Activated B cell treated with CpG ODN at 0.5 μM for 24 hours (primary cell): ENCODE data around the gene C11orf65. TPM values are rescaled to one million over a fixed set of nuclear protein-coding genes. Genes with fewer than 3 reads are reported as not detected.

Experiments used
- ATAC-seq: fragments of 200-7000 bp; cut with Tn5 transposase; one replicate; pipeline ENCODE4 v1.10.0; 2021; ENCODE audit warnings: low read depth, mild to moderate bottlenecking, moderate library complexity
- CTCF ChIA-PET: fragments of 350-600 bp; sonication (Branson Sonifier 250); formaldehyde crosslinking; loops from one replicate; lab custom pipeline; 2021; ENCODE audit warnings: antibody characterized with exemption; lab: Charles Lee
- POLR2A ChIA-PET: fragments of 350-600 bp; sonication (Branson Sonifier 250); formaldehyde crosslinking; loops from one replicate; lab custom pipeline; 2021; ENCODE audit warnings: antibody characterized with exemption; lab: Charles Lee
- DNase-seq: peaks from one replicate; pipeline ENCODE4 v3.0.0; 2022
- H3K27ac Mint-ChIP-seq: one replicate; pipeline ENCODE4 v1.8.0; 2020; ENCODE audit warnings: mixed read lengths
- H3K27me3 Mint-ChIP-seq: one replicate; pipeline ENCODE4 v1.8.0; 2021; ENCODE audit warnings: mixed read lengths
- H3K36me3 Mint-ChIP-seq: one replicate; pipeline ENCODE4 v1.8.0; 2021; ENCODE audit warnings: low read depth, mixed read lengths
- H3K4me1 Mint-ChIP-seq: one replicate; pipeline ENCODE4 v1.8.0; 2021; ENCODE audit warnings: mixed read lengths
- H3K4me3 Mint-ChIP-seq: one replicate; pipeline ENCODE4 v1.8.0; 2020; ENCODE audit warnings: mild to moderate bottlenecking, mixed read lengths
- H3K9me3 Mint-ChIP-seq: one replicate; pipeline ENCODE4 v1.8.0; 2020; ENCODE audit warnings: mixed read lengths
- CTCF ChIP-seq: fragments of 200-600 bp; IDR thresholded peaks from one replicate; pipeline ENCODE4 v1.8.0; 2022; ENCODE audit warnings: antibody characterized with exemption, mild to moderate bottlenecking
- intact Hi-C: fragments of 100-400 bp; cut with micrococcal nuclease; formaldehyde crosslinking; loops from one replicate; pipeline ENCODE4 v1.15.1; 2024
- total RNA-seq: library from RNA; stranded (reverse); gene quantifications from 2 replicates; pipeline ENCODE4 v1.2.3, GENCODE V29; 2022

The C11orf65 gene
- total RNA-seq, 1 donor from 2014 or later = 1.7 TPM

- TF ChIP-seq CTCF = no peak
- ChIA-PET CTCF (no interaction called here), POLR2A (no interaction called here)
- intact Hi-C loops = no loop called here
- H3K4me1 Mint-ChIP-seq = no peaks in the 10 kb centered on the region
- H3K36me3 Mint-ChIP-seq = peaks cover 57% of the 10 kb centered on the region
- H3K27ac Mint-ChIP-seq = no peak overlapping the region
- no peak for ATAC-seq
- DNase-seq = no peak
- no peak overlapping the region for H3K4me3 Mint-ChIP-seq
- peaks cover 2% of the 10 kb centered on the region for H3K9me3 Mint-ChIP-seq
- H3K27me3 Mint-ChIP-seq = no peaks in the 10 kb centered on the region
These were observed 97.0 kb downstream of the C11orf65 start for GRCh38 chr11:108370315-108370714.

- intact Hi-C loops = no loop called here
- peaks cover 68% of the 10 kb centered on the region for H3K36me3 Mint-ChIP-seq
- ChIA-PET CTCF (no interaction called here), POLR2A (no interaction called here)
- TF ChIP-seq CTCF = no peak
- no peak overlapping the region for H3K4me3 Mint-ChIP-seq
- DNase-seq (no peak), ATAC-seq (no peak)
- no peak overlapping the region for H3K27ac Mint-ChIP-seq
- no peaks in the 10 kb centered on the region for H3K9me3 Mint-ChIP-seq
- H3K4me1 Mint-ChIP-seq = no peaks in the 10 kb centered on the region
- H3K27me3 Mint-ChIP-seq = no peaks in the 10 kb centered on the region
These were observed 98.3 kb downstream of the C11orf65 start for GRCh38 chr11:108369064-108369463.

GRCh38 chr11:108368134-108368533 lies 99.2 kb downstream of the C11orf65 start:
- TF ChIP-seq CTCF = no peak
- Mint-ChIP-seq H3K27ac (no peak overlapping the region), H3K27me3 (no peaks in the 10 kb centered on the region), H3K4me3 (no peak overlapping the region), H3K4me1 (no peaks in the 10 kb centered on the region), H3K36me3 (peaks cover 74% of the 10 kb centered on the region), H3K9me3 (no peaks in the 10 kb centered on the region)
- CTCF ChIA-PET = no interaction called here
- DNase-seq (no peak), ATAC-seq (no peak)
- intact Hi-C loops = no loop called here
- POLR2A ChIA-PET = no interaction called here

- POLR2A ChIA-PET = no interaction called here
These were observed 103.2 kb downstream of the C11orf65 start for GRCh38 chr11:108364159-108364558.

GRCh38 chr11:108351468-108351867 lies 115.9 kb downstream of the C11orf65 start:
- no peak for TF ChIP-seq CTCF
- Mint-ChIP-seq H3K27me3 (no peaks in the 10 kb centered on the region), H3K9me3 (no peaks in the 10 kb centered on the region), H3K27ac (no peak overlapping the region), H3K4me3 (no peak overlapping the region), H3K36me3 (peaks cover 87% of the 10 kb centered on the region), H3K4me1 (no peaks in the 10 kb centered on the region)
- ATAC-seq = no peak
- ChIA-PET POLR2A (no interaction called here), CTCF (no interaction called here)
- intact Hi-C loops = no loop called here
- DNase-seq = no peak

More at GRCh38 chr11:108364159-108364558, 103.2 kb downstream of the C11orf65 start:
- DNase-seq = no peak
- TF ChIP-seq CTCF = no peak
- Mint-ChIP-seq H3K27me3 (no peaks in the 10 kb centered on the region), H3K9me3 (no peaks in the 10 kb centered on the region), H3K4me3 (no peak overlapping the region), H3K36me3 (peaks cover 56% of the 10 kb centered on the region), H3K27ac (no peak overlapping the region), H3K4me1 (no peaks in the 10 kb centered on the region)
- ATAC-seq = no peak
- CTCF ChIA-PET = no interaction called here
- intact Hi-C loops = no loop called here
